Fibroblast of mammary gland (primary cell): ENCODE measurements around the gene CNGB1.

Experiments used
- DNase-seq: peaks from one replicate; pipeline ENCODE4 v3.0.0-alpha.2; 2010; ENCODE audit warnings: low read depth
- H3K4me3 ChIP-seq: 2 replicates; pipeline ENCODE4 v1.5.1; 2011; ENCODE audit warnings: low read depth, mild to moderate bottlenecking, low read length, moderate library complexity; ENCODE audit not compliant: control insufficient read depth
- CTCF ChIP-seq: conservative IDR thresholded peaks from 2 replicates; pipeline ENCODE4 v1.5.1; 2011; ENCODE audit warnings: low read depth, low read length, inconsistent platforms; ENCODE audit not compliant: control insufficient read depth, insufficient read depth

CNGB1 gene

GRCh38 chr16:57870753-57871454, 100.0 kb downstream of the CNGB1 start:
- DNase-seq = no peak
- TF ChIP-seq CTCF = no peak

GRCh38 chr16:57868913-57869520, 101.9 kb downstream of the CNGB1 start:
- no peak for DNase-seq
- no peak overlapping the region for H3K4me3 ChIP-seq
- TF ChIP-seq CTCF = no peak

More at GRCh38 chr16:57870753-57871454, 100.0 kb downstream of the CNGB1 start:
- no peak overlapping the region for H3K4me3 ChIP-seq

- TF ChIP-seq CTCF = no peak
- H3K4me3 ChIP-seq = no peak overlapping the region
- DNase-seq = no peak
These were observed 103.8 kb downstream of the CNGB1 start for GRCh38 chr16:57867000-57867561.

GRCh38 chr16:57866529-57866918, 104.4 kb downstream of the CNGB1 start:
- DNase-seq = no peak
- TF ChIP-seq CTCF = no peak
- H3K4me3 ChIP-seq = no peak overlapping the region

GRCh38 chr16:57865746-57866528, 105.0 kb downstream of the CNGB1 start:
- H3K4me3 ChIP-seq = no peak overlapping the region
- TF ChIP-seq CTCF = no peak
- DNase-seq = no peak

GRCh38 chr16:57863434-57864160, 107.3 kb downstream of the CNGB1 start:
- no peak overlapping the region for H3K4me3 ChIP-seq
- DNase-seq = peak; percentile 79
- TF ChIP-seq CTCF = peak; percentile 64
